ENCODE data around the gene P2RY6.

GRCh38 chr11:73239111-73239521 is 33.0 kb upstream of the P2RY6 start:
- no peak for TF ChIP-seq GATA2 (IDR thresholded peaks at IDR 0.05; ENCODE audit: low read depth, low read length)
- TF ChIP-seq GATA3 (IDR thresholded peaks at IDR 0.05; ENCODE audit: low read depth, low read length) = no peak

Data from SH-SY5Y (cell line).